ENCODE measurements around the gene HSF2. TPM values are rescaled to one million over a fixed set of nuclear protein-coding genes. Genes with fewer than 3 reads are reported as not detected.

The HSF2 gene
- total RNA-seq, 4 donors from 2014 or later: 21.1 to 37.1 (median 30.7) TPM

DNA sequence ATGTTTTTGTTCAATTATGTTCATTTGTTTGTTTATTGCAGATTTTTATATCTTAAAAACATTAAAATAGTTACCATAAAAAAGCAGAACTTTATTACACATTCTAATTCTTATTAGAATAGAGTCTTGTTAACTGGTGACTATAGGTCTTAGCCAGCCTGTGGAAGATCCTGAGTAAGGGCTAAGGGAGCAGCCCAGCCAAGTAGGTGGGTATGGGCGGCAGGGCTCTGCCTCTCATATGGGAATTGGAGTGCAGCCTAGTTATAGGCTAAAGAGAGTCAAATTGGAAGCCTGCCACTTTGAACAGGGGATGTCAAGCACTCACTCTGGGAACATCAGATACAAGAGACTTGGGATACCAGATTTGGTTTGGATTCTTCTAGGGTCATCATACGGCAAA, 10.5 kb upstream of the HSF2 start:
- TF ChIP-seq POLR2A (IDR thresholded peaks at IDR 0.05): no peak
- TF ChIP-seq EP300 (IDR thresholded peaks at IDR 0.05): no peak
- TF ChIP-seq, protein P1, sequence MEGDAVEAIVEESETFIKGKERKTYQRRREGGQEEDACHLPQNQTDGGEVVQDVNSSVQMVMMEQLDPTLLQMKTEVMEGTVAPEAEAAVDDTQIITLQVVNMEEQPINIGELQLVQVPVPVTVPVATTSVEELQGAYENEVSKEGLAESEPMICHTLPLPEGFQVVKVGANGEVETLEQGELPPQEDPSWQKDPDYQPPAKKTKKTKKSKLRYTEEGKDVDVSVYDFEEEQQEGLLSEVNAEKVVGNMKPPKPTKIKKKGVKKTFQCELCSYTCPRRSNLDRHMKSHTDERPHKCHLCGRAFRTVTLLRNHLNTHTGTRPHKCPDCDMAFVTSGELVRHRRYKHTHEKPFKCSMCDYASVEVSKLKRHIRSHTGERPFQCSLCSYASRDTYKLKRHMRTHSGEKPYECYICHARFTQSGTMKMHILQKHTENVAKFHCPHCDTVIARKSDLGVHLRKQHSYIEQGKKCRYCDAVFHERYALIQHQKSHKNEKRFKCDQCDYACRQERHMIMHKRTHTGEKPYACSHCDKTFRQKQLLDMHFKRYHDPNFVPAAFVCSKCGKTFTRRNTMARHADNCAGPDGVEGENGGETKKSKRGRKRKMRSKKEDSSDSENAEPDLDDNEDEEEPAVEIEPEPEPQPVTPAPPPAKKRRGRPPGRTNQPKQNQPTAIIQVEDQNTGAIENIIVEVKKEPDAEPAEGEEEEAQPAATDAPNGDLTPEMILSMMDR (IDR thresholded peaks at IDR 0.05): no peak
- TF ChIP-seq POLR2AphosphoS5 (IDR thresholded peaks at IDR 0.05): no peak
- 48 to 59% methylated on average over 2 of the region's 2 CpGs for WGBS, 2 donors (ENCODE audit: low coverage in 1 of 2)
- ATAC-seq: no peak

GRCh38 chr6:122389704-122390372, 9.6 kb upstream of the HSF2 start:
- peak overlapping the region in 3 of 4 donors; percentile 42 to 52 (median 46) for H3K27ac ChIP-seq
- no peaks in the 10 kb centered on the region for H3K9me3 ChIP-seq
- no peaks in the 10 kb centered on the region for H3K36me3 ChIP-seq
- peaks cover 0 to 23% (median 0%) of the 10 kb centered on the region in 3 donors for H3K4me1 ChIP-seq
- no peaks in the 10 kb centered on the region for H3K27me3 ChIP-seq
- no peak for TF ChIP-seq EP300 (IDR thresholded peaks at IDR 0.05)
- TF ChIP-seq, protein P1 (IDR thresholded peaks at IDR 0.05): no peak
- TF ChIP-seq POLR2AphosphoS5 (IDR thresholded peaks at IDR 0.05): no peak
- TF ChIP-seq POLR2A (IDR thresholded peaks at IDR 0.05): no peak
- ATAC-seq: no peak
- H3K4me3 ChIP-seq: no peak overlapping the region
- whole genome bisulfite sequencing, 2 donors (ENCODE audit: low coverage in 1 of 2): 15 to 30% methylated on average over 4 of the region's 4 CpGs

More for the DNA sequence above, 10.5 kb upstream of the HSF2 start:
- Histone ChIP-seq H3K4me3 (no peak overlapping the region), H3K4me1 (peaks cover 0 to 23% (median 0%) of the 10 kb centered on the region in 3 donors), H3K36me3 (no peaks in the 10 kb centered on the region), H3K27me3 (no peaks in the 10 kb centered on the region), H3K27ac (peak overlapping the region in 3 of 4 donors; percentile 42 to 52 (median 46)), H3K9me3 (no peaks in the 10 kb centered on the region)

- no peak for ATAC-seq
- Histone ChIP-seq H3K4me1 (peaks cover 0 to 23% (median 0%) of the 10 kb centered on the region in 3 donors), H3K36me3 (no peaks in the 10 kb centered on the region), H3K4me3 (no peak overlapping the region), H3K9me3 (no peaks in the 10 kb centered on the region), H3K27me3 (no peaks in the 10 kb centered on the region), H3K27ac (no peak overlapping the region)
- WGBS, 2 donors (ENCODE audit: low coverage in 1 of 2): 74 to 79% methylated on average over 4 to 6 of the region's 6 CpGs
- TF ChIP-seq POLR2A (IDR thresholded peaks at IDR 0.05) (no peak), POLR2AphosphoS5 (IDR thresholded peaks at IDR 0.05) (no peak), EP300 (IDR thresholded peaks at IDR 0.05) (no peak)
- TF ChIP-seq, protein P1 (IDR thresholded peaks at IDR 0.05): no peak
These were observed 6.7 kb upstream of the HSF2 start for GRCh38 chr6:122392564-122393350.

- Histone ChIP-seq H3K36me3 (no peaks in the 10 kb centered on the region), H3K4me1 (peaks cover 0 to 23% (median 0%) of the 10 kb centered on the region in 3 donors), H3K27ac (peak overlapping the region in 3 of 4 donors; percentile 21 to 50 (median 31)), H3K27me3 (no peaks in the 10 kb centered on the region), H3K4me3 (no peak overlapping the region), H3K9me3 (no peaks in the 10 kb centered on the region)
- ATAC-seq: no peak
- TF ChIP-seq EP300 (IDR thresholded peaks at IDR 0.05): no peak
- TF ChIP-seq, protein P1 (IDR thresholded peaks at IDR 0.05): no peak
- TF ChIP-seq POLR2A (IDR thresholded peaks at IDR 0.05): no peak
- TF ChIP-seq POLR2AphosphoS5 (IDR thresholded peaks at IDR 0.05): no peak
- WGBS, 2 donors (ENCODE audit: low coverage in 1 of 2): 0 to 63% methylated on average over 1 to 5 of the region's 8 CpGs
These were observed 6.0 kb upstream of the HSF2 start for GRCh38 chr6:122393351-122393896.

Data from gastroesophageal sphincter (tissue), 4 donors.